Measurements from ENCODE around the gene ZNF740.
A peak's percentile ranks its signal among the peaks of the same experiment; 100 is the strongest.

Gene ZNF740

DNA sequence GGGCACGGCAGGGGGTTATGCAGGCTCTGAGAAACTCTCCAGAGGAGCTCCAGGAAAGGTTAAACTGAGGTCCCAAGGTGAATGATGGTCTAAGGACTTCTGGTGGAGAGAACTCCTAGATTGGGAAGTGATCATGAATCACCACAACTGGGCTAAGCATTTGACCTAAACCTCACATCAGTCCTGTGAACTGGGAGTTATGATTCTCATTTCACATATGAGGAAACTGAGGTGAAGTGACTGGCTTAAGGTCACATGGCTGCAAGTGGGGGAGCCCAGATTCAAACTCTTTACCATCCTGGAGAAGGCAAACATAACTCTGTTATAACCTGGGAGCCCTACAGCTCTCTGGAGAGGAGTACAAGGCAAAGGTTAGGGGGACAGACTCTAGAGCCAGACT is 47.3 kb downstream of the ZNF740 start:
- no peak for DNase-seq

DNA sequence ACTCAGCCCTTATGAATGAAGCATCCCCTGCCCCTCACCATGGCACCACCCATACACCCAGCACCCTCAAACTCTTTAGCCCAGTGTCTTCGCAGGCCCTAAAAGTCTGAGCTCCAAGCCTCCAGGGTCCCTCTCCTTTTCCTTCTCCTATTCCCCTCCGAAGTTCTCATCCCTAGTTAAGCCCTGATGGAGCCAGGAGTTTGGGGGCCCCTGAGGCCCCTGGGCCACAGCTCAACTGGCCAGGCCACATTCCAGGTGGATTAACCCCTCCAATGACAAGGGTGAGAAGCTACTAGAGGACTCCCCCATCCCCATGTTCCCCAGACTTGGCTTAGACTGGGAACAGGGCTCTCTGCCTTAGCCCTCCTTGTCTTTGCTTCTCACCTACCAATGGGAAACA is 48.9 kb downstream of the ZNF740 start:
- DNase-seq, result no peak

DNA sequence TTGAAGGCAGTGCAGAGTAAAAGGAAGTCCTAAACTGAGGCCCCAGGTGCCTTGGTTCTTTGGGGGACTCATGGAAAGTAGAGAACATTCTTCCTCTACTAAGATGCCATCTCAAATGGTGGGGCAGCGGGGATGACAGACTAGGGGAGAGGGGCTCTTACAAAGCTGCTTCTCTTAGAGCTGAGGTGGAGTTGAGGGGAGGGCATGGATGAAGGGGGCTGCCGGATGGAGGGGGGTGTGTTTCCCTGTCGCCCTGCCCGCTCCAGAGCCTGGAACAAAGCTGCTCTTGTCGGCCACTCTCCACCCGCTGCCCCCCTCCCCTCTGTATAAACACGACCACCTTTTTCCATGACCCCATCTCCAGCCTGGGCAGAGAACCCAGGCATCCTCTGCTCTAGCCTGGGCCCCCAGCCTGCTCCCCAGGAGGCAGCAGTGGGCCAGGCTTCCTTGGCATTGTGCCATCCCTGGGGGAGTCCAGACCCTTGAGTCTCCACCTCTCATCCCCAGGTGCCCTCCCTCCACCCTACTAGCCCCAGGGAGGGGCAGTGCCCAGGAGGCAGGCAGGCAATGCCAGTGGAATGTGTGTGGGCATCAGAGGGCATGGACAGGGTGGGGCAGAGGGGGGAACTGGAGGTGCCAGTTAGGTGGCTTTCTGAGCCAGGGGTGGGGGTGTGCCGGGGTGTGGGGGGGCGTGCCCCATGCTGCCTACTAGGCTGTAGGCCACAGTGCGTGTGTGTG is 49.8 kb downstream of the ZNF740 start:
- peak; percentile 80 for DNase-seq

DNA sequence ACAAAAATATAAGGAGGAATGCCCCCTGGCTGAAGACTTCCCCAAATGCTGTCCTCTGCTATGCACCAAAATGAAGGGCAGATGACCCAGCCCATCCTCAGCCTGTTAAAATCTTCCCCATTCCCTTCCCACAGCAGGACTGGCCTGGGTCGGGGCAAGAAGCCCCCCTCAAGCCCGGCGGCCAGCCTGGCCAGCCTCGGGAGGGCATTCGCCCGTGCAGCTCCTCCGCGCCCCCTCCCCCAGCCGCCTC is 51.1 kb downstream of the ZNF740 start:
- DNase-seq, result no peak

DNA sequence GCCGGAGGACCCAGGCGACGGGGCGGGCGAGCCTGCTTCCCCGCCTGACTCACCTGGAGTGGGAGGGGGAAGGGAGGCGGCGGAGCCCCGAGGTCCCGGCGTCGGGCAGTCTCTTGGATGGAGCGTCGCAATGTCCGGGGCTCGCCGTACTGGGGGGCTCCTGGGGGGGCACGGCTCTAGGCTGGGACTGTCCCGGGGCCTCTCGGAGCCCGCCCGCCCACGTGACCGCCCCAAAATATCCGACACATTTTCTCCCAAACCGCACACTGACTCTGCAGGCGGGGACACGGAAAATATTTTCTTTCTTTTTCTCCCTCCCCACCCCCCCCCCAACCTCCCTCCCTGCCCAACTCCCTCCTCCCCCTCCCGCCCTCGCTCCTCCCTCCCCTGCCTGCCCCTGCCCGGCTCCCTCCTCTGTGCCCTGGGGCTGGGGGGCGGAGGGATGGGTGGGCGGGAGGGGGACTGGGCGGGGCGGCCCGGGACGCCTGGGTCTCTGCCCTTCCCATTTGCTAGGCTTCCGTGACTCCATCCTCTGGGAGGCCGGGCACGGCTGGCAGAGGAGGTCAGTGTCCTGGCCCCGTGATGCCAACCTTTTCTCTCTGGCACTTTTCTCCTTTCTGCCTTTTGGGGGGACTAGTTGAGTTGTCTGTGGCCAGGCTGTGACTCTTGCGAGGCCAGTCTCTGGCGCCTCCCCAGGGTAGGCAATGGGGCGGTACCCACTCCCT is 51.6 kb downstream of the ZNF740 start, which contains the start of gene RARG:
Gene RARG (minus strand): TSS at position 289 of the 725 bp plus-strand sequence. CDS start 4,664 bp downstream, outside the sequence.
- DNase-seq, result peak; percentile 89

DNA sequence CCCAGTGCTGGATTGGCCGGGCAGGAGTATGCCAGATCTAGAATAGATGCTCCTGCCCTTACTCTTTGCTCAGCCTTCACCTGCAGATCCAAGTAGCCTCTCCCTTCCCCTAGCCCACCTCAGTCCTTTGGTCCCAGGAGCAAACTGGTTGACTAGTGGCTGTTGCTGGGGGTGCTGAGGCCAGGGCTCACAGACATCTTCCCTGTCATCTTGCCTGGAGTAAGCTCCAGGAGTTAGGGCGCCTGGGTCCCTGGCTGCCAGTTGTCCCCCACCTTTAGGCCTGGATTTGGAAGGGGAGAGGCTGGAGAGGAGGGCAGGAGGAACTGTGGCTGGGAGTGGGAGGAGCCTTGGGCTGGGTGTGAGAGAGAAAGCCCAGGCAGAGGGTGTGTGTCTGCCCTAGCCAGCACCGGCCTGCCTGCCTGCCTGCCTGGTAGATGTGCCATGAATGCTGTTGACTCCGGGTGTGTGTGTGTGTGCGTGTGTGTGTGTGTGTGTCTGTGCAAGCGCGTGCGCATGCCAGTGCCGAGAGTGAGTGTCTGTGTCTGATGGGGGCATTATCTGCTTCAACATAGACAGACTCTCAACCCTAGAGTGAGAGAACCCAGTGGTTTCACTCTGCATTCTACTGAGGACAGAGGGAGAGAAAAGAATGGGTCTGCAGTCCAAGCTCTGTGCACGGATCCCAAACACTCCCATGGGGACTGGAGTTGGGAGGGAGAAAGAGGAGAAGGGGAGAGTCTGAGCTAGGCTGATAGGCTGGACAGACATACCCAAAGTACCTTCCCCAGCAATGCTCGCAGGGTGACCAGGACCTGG is 52.3 kb downstream of the ZNF740 start:
- DNase-seq, result peak; percentile 70

DNA sequence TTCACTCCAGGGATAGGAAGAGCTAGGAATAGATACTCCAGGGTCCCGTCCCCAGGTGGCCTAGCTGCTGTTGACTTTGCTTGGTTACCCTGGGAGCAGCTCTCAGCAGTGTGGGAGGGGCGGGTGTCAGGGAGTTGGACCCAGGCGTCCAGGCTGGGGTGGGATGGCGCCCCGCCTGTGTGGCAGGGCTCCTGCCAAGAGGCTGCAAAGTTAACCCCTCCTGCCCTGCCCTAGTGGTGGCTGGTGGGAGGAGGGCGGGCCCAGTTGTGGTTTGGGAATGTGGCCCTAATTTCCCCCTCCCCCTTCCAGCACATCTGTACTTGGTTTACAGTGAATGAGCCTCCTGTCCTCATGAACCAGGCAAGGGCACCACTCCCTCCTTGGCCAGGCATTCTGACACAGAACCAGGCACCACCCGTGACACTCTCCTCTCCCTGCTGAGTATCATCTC is 53.2 kb downstream of the ZNF740 start:
- DNase-seq, result peak; percentile 70

DNA sequence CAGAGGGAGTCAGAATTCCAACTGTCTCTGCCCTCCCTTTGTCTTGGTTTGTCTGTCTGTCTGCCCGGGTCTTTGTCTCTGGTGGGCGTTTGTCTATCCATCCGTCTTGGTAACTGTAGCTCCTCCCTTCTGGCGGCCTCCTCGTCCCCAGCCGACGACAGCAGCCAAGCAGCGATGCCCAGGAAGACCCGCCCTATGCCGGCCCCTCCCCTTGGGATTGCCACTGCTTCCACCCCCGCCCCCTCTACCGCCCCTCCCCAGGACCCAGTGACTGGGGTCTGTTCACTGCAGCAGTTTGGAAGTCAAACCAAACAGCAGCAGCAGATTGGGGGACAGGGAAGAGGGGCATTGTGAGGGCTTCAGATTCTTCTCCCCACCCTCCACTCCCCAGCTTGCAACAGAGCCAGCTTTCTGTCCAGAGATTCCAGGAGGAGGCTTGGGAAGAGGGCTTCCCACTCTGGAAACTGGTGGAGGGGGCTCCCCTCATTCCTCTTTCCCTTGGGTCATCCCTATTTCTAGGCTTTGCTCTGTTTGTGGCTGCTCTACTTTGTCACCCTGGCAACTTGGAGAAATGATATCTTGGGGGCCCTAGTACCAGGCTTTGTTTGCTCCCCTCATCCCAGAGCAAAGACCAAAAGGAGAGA is 53.9 kb downstream of the ZNF740 start:
- DNase-seq, result peak; percentile 76

DNA sequence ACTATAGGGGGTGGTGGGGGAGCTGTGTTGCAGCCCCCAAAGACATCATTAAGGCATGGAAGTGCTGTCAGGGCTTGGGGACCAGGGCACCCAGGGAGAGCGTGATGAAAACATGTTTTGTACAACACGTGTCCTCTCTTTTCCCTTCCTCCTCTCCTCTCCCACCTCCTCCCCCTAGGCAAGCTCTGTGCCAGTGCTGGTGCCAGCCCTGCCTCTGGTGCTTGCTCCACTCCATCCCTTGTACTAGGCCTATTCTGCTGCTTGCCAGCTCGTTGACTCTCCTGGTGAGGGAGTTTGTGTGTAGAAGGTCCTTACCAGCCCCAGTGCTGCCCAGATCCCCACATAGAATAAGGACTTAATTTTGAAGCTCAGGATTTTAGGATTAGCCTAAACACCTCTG is 54.6 kb downstream of the ZNF740 start:
- no peak for DNase-seq

DNA sequence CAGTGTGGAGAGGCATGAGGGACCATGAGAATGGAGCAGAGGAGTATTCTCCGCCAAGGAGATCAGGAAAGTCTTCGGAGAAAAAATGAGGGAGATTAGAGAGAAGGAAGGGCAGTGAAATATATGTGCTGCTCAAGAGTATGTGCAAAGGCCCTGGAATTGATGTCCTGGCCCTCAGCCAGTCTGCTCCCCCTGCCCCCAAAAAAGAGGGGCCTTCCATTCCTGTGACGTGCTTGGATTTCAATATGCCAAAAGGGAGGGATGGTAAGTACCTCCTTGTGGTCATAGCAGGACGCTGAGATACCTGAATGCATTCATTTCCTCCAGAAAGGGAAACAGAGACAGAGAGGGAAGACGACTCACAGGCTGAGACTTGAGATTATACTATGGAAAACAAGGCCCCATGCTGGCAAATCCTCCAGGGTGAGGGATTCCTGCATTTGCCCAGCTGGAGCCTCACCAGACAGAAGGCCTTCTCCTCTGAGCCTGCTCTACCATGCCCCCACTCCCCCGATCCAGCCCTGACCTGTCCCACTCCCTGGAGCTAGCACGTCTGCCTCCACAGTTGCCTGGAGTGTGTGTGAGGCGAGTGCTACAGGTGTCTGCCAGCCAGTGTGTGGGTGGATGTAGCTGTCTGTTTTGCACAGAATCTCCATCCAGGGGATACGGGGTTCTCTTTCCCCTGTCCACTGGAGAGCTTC is 55.4 kb downstream of the ZNF740 start:
- DNase-seq, result no peak

DNA sequence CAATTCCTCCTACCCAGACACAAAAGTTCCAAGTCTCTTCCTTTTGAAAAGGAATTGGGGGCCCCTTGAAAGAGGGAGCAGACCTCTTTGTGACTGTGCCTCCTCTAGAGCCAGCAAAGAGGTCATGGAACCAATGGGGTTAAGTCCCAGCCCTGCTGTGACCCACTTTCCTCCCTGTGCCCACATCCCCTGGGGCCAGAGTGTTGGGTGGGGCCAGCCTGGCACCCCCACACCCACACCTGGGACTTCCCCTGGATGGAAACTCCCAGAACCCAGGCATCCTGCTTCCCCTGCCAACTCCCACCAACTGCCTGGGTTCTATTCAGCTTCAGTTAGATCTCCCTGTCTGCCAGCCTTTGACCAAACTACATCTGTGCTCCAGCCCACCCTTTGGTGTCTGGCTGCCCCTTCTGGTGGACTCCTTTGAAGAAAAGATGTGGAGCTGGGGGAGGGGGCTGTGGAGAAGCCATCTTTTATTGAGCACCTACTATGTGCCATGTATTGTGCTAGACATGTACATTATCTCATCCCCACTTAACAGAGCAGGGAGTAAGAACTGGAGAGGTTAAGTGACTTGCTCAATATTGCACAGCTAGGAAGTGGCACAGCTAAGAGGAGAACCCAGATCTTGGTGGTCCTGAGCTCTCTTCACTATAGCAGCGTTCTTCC is 56.1 kb downstream of the ZNF740 start:
- DNase-seq, result no peak

DNA sequence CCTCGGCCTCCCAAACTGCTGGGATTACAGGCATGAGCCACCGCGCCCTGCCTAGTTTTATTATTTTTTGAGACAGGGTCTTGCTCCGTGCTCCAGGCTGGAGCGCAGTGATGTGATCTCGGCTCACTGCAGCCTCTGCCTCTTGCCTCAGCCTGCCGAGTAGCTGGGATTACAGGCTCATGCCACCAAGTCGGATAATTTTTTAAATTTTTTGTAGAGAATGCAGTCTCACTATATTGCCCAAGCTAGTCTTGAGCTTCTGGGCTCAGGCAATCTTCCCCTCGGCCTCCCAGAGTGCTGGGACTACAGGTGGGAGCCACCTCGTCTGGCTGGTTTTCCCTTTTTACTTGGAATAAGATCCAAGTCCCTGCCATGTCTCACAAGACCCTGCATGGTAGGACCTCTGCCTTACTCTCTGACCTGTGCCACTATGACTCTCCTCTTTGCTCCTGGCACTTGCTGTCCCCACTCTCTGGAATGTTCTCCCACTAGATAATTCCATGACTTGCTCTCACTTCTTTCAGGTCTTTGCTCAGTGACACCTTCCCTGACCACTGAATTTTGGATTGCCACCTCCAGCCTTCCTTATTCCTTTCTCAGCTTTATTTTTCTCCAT is 59.2 kb downstream of the ZNF740 start:
- DNase-seq, result no peak

DNA sequence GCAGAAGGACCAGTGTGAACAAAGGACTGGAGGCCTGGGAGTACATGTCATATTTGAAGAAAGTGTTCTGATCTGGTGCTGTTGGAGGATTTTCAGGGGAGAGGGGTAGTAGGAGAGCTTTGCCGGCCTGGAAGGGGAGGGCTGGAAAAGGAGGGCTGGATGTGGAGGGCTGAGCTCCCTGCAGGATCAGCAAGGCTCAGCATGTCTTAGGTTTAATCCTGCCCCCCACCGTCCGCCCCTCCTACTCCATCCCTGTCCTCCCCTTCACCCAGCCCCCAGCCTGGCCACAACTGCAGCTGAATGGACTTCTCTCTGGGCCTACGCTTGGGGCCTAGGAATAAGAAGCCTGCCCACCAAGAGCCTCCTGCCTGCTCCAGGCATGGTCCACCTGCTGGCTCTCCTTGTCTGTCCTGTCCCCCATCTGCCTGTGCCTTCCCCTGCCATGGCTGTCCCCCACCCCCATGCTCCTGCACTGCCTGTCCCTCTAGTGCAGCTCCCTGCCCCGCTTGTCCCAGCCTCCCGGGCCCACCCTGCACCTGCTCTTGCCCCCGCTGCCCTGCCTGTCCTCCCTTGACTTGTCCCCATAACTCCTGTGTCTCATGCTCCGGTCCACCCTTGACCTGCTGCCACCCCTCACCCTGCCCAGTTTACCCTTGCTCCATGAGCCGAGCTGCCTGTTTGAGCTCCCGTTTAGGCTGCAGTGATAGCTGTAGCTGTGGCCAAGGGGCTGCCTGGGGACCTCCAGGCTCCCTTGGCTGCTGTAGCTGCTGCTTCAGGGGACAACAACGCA is 61.3 kb downstream of the ZNF740 start:
- DNase-seq, result no peak

DNA sequence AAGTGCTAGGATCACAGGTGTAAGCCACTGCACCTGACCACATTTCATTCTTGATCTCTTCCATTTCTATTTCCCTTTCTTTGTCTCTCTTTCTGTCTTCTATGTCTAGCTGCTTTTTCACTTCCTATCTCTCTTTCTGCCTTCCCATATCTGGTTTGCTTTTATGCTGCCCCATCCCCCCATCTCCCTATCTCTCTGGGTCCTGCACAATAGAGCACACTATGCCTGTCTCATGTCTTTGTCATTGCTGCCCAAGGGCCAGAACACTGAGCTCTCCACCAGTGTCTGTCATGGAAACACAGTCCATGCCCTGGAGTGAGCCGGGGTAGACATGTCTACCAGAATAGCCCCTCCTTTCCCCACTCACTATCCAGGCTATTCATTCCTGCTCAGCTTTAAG is 63.8 kb downstream of the ZNF740 start:
- DNase-seq, result no peak
